ENCODE data around the gene IGSF9B. TPM values are rescaled to one million over a fixed set of nuclear protein-coding genes. Genes with fewer than 3 reads are reported as not detected.
A peak's percentile ranks its signal among the peaks of the same experiment; 100 is the strongest.

IGSF9B gene
- total RNA-seq, 1 experiment from 2014 or later, result 2.2 TPM

GRCh38 chr11:133955945-133956421, 785 bp downstream of the IGSF9B start:
- in situ Hi-C loops (cut with HindIII; ENCODE audit: low pct_unique_long_range_greater_than_20kb, low sequenced_read_pairs) (no loop called here), intact Hi-C loops (cut with micrococcal nuclease; ENCODE audit: unreplicated experiment) (loop anchor here (10.0 kb wide), 1 partner anchor 61 kb away; no protein-coding TSS in a partner anchor)
- DNase-seq (ENCODE audit: low read depth, low spot score) (no peak), ATAC-seq (no peak)
- no TSS peak for BruUV-seq (replicated peaks)
- Histone ChIP-seq H3K27ac (ENCODE audit: low read length) (no peak overlapping the region), H3K27me3 (ENCODE audit: control insufficient read depth, insufficient read depth, low read length) (peaks cover 11% of the 10 kb centered on the region), H3K36me3 (ENCODE audit: control insufficient read depth, insufficient read depth, low read length) (no peaks in the 10 kb centered on the region; the same call in 1 of the 2 replicates), H3K4me1 (ENCODE audit: control insufficient read depth, insufficient read depth, low read length) (peaks cover 9% of the 10 kb centered on the region; the same call in 1 of the 2 replicates), H3K9me3 (ENCODE audit: control insufficient read depth, insufficient read depth, low read depth, low read length) (no peaks in the 10 kb centered on the region), H3K4me3 (ENCODE audit: low read depth in 2 of 2, low read length in 2 of 2) (peak overlapping the region; percentile 71 to 97)
- ChIA-PET CTCF (interaction anchor here (0.6 kb wide), 1 partner anchor 94 kb away, joined by 3 read pairs; no protein-coding TSS in a partner anchor), POLR2A (no interaction called here)
- no peak for TF ChIP-seq CTCF (IDR thresholded peaks at IDR 0.05)
- no peak for TF ChIP-seq TCF7L2 (IDR thresholded peaks at IDR 0.05; ENCODE audit: low read depth, low read length)
- no peak for TF ChIP-seq SIN3A (IDR thresholded peaks at IDR 0.05; ENCODE audit: borderline replicate concordance, insufficient read depth, low read depth, low read length)

- no peaks in the 10 kb centered on the region for H3K9me3 ChIP-seq (ENCODE audit: control insufficient read depth, insufficient read depth, low read depth, low read length)
- in situ Hi-C loops (cut with HindIII; ENCODE audit: low pct_unique_long_range_greater_than_20kb, low sequenced_read_pairs), result no loop called here
Observed at GRCh38 chr11:133955081-133955891, 1.5 kb downstream of the IGSF9B start.

More at GRCh38 chr11:133955081-133955891, 1.5 kb downstream of the IGSF9B start:
- intact Hi-C loops (cut with micrococcal nuclease; ENCODE audit: unreplicated experiment), result loop anchor here (10.0 kb wide), 1 partner anchor 60 kb away; no protein-coding TSS in a partner anchor
- ChIA-PET CTCF (interaction anchor here (0.6 kb wide), 1 partner anchor 95 kb away, joined by 3 read pairs; no protein-coding TSS in a partner anchor), POLR2A (no interaction called here)
- TF ChIP-seq CTCF (IDR thresholded peaks at IDR 0.05), result no peak
- no peak for TF ChIP-seq SIN3A (IDR thresholded peaks at IDR 0.05; ENCODE audit: borderline replicate concordance, insufficient read depth, low read depth, low read length)
- no peak for TF ChIP-seq POLR2AphosphoS5 (IDR thresholded peaks at IDR 0.05; ENCODE audit: low read depth, low read length)
- no peak for TF ChIP-seq REST (IDR thresholded peaks at IDR 0.05; ENCODE audit: insufficient read depth in 1 of 2, low read depth in 2 of 2, low read length in 1 of 2)
- no peak for TF ChIP-seq TCF7L2 (IDR thresholded peaks at IDR 0.05; ENCODE audit: low read depth, low read length)
- H3K4me1 ChIP-seq (ENCODE audit: control insufficient read depth, insufficient read depth, low read length), result peaks cover 9% of the 10 kb centered on the region; the same call in 1 of the 2 replicates
- ATAC-seq (no peak), DNase-seq (ENCODE audit: low read depth, low spot score) (no peak)
- no peak overlapping the region for H3K27ac ChIP-seq (ENCODE audit: low read length)
- no peaks in the 10 kb centered on the region; the same call in 1 of the 2 replicates for H3K36me3 ChIP-seq (ENCODE audit: control insufficient read depth, insufficient read depth, low read length)
- no TSS peak for BruUV-seq (replicated peaks)
- H3K27me3 ChIP-seq (ENCODE audit: control insufficient read depth, insufficient read depth, low read length), result peaks cover 11% of the 10 kb centered on the region
- H3K4me3 ChIP-seq (ENCODE audit: low read depth in 2 of 2, low read length in 2 of 2), result peak overlapping the region; percentile 7 to 14; a peak in 2 of 4 replicates

Data from Panc1 (cell line).